Panc1 (cell line): ENCODE results near the gene PLCB1. TPM values are rescaled to one million over a fixed set of nuclear protein-coding genes. Genes with fewer than 3 reads are reported as not detected.

ENCODE experiments used
- ATAC-seq: fragments of 200-7000 bp; cut with Tn5 transposase; 2 replicates; pipeline ENCODE4 v1.9.1; 2020; ENCODE audit warnings: mild to moderate bottlenecking, moderate library complexity
- BruUV-seq: library from RNA; stranded (reverse); fragments of 400-500 nt; replicated peaks from 2 replicates; lab custom pipeline; 2021; lab: Mats Ljungman, UMichigan
- CTCF ChIA-PET: fragments of 300-600 bp; sonication (Branson Sonifier 250); formaldehyde crosslinking; loops from one replicate; lab custom pipeline; 2022; ENCODE audit warnings: antibody characterized with exemption; lab: Charles Lee
- POLR2A ChIA-PET: fragments of 300-600 bp; sonication (Branson Sonifier 250); formaldehyde crosslinking; loops from one replicate; lab custom pipeline; 2022; ENCODE audit warnings: antibody characterized with exemption; lab: Charles Lee
- DNase-seq: peaks from one replicate; pipeline ENCODE4 v3.0.0-alpha.2; 2010; ENCODE audit warnings: low read depth, low spot score
- H3K27ac ChIP-seq: 2 replicates; pipeline ENCODE4 v1.5.1; 2011; ENCODE audit warnings: mild to moderate bottlenecking, low read length, inconsistent platforms
- H3K27me3 ChIP-seq: fragments of 200-500 bp; sonication (Bioruptor generic); 2 replicates; pipeline ENCODE4 v1.6.0; 2014; ENCODE audit warnings: low read length, inconsistent platforms; ENCODE audit not compliant: control insufficient read depth, insufficient read depth
- H3K36me3 ChIP-seq: fragments of 200-500 bp; sonication (Bioruptor generic); 2 replicates; pipeline ENCODE4 v1.5.1; 2014; ENCODE audit warnings: inconsistent platforms, mild to moderate bottlenecking, low read length, moderate library complexity; ENCODE audit not compliant: control insufficient read depth, insufficient read depth
- H3K4me1 ChIP-seq: 2 replicates; pipeline ENCODE4 v1.5.1; 2011; ENCODE audit warnings: inconsistent platforms, mild to moderate bottlenecking, low read length, moderate library complexity; ENCODE audit not compliant: control insufficient read depth, insufficient read depth
- H3K4me3 ChIP-seq, 2 experiments: 2 replicates each; pipeline ENCODE4 v1.5.1; 2011 to 2012; ENCODE audit warnings: low read depth in 2 of 2, low read length in 2 of 2, mild to moderate bottlenecking in 2 of 2, inconsistent platforms in 1 of 2, moderate library complexity in 1 of 2
- H3K9me3 ChIP-seq: fragments of 200-500 bp; sonication (Bioruptor generic); 2 replicates; pipeline ENCODE4 v1.5.1; 2014; ENCODE audit warnings: low read depth, mild to moderate bottlenecking, inconsistent platforms, low read length, moderate library complexity; ENCODE audit not compliant: control insufficient read depth, insufficient read depth
- POLR2AphosphoS5 ChIP-seq: IDR thresholded peaks from 2 replicates; pipeline ENCODE4 v1.6.1; 2012; ENCODE audit warnings: mild to moderate bottlenecking, low read depth, low read length, moderate library complexity
- SIN3A ChIP-seq: IDR thresholded peaks from 2 replicates; pipeline ENCODE4 v1.6.1; 2012; ENCODE audit warnings: low read depth, mild to moderate bottlenecking, low read length, moderate library complexity, borderline replicate concordance; ENCODE audit not compliant: insufficient read depth
- TCF7L2 ChIP-seq: IDR thresholded peaks from 2 replicates; pipeline ENCODE4 v1.6.1; 2011; ENCODE audit warnings: mild to moderate bottlenecking, low read depth, low read length, inconsistent platforms
- in situ Hi-C: cut with HindIII; loops from 2 replicates; pipeline ENCODE4 v1.10.0; 2016; ENCODE audit warnings: low sequenced_read_pairs, low pct_unique_long_range_greater_than_20kb
- intact Hi-C: fragments of 100-400 bp; cut with micrococcal nuclease; formaldehyde crosslinking; loops from one replicate; pipeline ENCODE4 v1.10.0; 2022; ENCODE audit not compliant: unreplicated experiment
- total RNA-seq: library from RNA; stranded (reverse); gene quantifications from one replicate; pipeline ENCODE4 v1.2.1, GENCODE V29; 2021; ENCODE audit not compliant: unreplicated experiment
- TF ChIP-seq, protein P1 (sequence below), 2 experiments: IDR thresholded peaks; 2 replicates each; pipeline ENCODE4 v1.6.1; 2011 to 2012; ENCODE audit warnings: low read depth in 2 of 2, control low read depth in 1 of 2, low read length in 1 of 2, mild to moderate bottlenecking in 1 of 2, moderate library complexity in 1 of 2; ENCODE audit not compliant: insufficient read depth in 1 of 2
- TF ChIP-seq, protein P2 (sequence below): fragments of 450-650 bp; IDR thresholded peaks from 2 replicates; pipeline ENCODE4 v1.5.1; 2017; ENCODE audit warnings: mild to moderate bottlenecking

Gene PLCB1
- total RNA-seq, 1 experiment from 2014 or later = 0.59 TPM

DNA sequence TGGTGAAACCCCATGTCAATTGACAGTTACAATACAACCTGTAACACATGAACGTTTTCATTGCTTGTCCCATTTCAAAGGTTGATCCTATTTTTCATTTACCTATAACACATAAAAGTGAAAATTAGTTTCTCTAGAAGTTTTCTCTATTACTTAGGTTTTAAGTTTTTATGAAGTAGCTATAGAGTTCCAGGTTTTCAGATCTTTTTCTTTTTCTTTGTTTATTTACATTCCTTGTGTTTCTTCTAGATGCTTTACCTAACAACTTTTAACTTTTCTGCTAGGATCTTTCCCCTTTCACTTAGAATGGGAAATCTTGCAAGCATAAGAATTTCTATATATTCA lies 232.6 kb downstream of the PLCB1 start:
- DNase-seq = no peak

DNA sequence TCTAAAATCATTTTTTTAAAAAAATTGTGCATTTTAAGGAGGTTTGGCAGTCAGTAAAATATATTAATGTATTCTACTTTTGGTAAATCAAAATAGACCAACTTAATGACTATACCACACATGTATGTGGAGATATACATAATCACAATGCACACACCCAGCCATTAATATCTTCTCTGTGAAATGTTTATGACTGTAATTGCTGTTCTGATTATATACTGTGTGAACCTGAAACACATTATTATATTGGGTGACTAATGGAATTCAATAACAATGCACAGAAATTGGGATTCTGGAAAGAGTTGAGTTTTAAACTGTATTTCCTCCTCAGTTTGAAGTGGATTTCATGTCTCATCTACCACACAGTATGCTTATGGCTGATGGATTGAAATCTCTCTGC lies 233.6 kb downstream of the PLCB1 start:
- ATAC-seq (no peak), DNase-seq (no peak)
- intact Hi-C loops (no loop called here), in situ Hi-C loops (no loop called here)
- CTCF ChIA-PET = no interaction called here
- H3K4me1 ChIP-seq = no peaks in the 10 kb centered on the region
- H3K27ac ChIP-seq = no peak overlapping the region
- H3K4me3 ChIP-seq = no peak overlapping the region
- POLR2A ChIA-PET = no interaction called here
- H3K36me3 ChIP-seq = no peaks in the 10 kb centered on the region
- no peaks in the 10 kb centered on the region for H3K27me3 ChIP-seq
- TF ChIP-seq, protein P1, sequence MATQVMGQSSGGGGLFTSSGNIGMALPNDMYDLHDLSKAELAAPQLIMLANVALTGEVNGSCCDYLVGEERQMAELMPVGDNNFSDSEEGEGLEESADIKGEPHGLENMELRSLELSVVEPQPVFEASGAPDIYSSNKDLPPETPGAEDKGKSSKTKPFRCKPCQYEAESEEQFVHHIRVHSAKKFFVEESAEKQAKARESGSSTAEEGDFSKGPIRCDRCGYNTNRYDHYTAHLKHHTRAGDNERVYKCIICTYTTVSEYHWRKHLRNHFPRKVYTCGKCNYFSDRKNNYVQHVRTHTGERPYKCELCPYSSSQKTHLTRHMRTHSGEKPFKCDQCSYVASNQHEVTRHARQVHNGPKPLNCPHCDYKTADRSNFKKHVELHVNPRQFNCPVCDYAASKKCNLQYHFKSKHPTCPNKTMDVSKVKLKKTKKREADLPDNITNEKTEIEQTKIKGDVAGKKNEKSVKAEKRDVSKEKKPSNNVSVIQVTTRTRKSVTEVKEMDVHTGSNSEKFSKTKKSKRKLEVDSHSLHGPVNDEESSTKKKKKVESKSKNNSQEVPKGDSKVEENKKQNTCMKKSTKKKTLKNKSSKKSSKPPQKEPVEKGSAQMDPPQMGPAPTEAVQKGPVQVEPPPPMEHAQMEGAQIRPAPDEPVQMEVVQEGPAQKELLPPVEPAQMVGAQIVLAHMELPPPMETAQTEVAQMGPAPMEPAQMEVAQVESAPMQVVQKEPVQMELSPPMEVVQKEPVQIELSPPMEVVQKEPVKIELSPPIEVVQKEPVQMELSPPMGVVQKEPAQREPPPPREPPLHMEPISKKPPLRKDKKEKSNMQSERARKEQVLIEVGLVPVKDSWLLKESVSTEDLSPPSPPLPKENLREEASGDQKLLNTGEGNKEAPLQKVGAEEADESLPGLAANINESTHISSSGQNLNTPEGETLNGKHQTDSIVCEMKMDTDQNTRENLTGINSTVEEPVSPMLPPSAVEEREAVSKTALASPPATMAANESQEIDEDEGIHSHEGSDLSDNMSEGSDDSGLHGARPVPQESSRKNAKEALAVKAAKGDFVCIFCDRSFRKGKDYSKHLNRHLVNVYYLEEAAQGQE (IDR thresholded peaks at IDR 0.05; ENCODE audit: insufficient read depth in 1 of 2, low read depth in 2 of 2, low read length in 1 of 2) = no peak
- no peak for TF ChIP-seq SIN3A
- H3K9me3 ChIP-seq = no peaks in the 10 kb centered on the region
- BruUV-seq = no TSS peak

More for the DNA sequence above, 232.6 kb downstream of the PLCB1 start:
- Histone ChIP-seq H3K9me3 (no peaks in the 10 kb centered on the region), H3K36me3 (no peaks in the 10 kb centered on the region), H3K4me3 (no peak overlapping the region), H3K27ac (no peak overlapping the region), H3K27me3 (no peaks in the 10 kb centered on the region), H3K4me1 (no peaks in the 10 kb centered on the region)
- POLR2A ChIA-PET = no interaction called here
- CTCF ChIA-PET = interaction anchor here (0.8 kb wide), 1 partner anchor 122 kb away, joined by 3 read pairs; no protein-coding TSS in a partner anchor
- ATAC-seq = no peak
- BruUV-seq = no TSS peak
- TF ChIP-seq, protein P2, sequence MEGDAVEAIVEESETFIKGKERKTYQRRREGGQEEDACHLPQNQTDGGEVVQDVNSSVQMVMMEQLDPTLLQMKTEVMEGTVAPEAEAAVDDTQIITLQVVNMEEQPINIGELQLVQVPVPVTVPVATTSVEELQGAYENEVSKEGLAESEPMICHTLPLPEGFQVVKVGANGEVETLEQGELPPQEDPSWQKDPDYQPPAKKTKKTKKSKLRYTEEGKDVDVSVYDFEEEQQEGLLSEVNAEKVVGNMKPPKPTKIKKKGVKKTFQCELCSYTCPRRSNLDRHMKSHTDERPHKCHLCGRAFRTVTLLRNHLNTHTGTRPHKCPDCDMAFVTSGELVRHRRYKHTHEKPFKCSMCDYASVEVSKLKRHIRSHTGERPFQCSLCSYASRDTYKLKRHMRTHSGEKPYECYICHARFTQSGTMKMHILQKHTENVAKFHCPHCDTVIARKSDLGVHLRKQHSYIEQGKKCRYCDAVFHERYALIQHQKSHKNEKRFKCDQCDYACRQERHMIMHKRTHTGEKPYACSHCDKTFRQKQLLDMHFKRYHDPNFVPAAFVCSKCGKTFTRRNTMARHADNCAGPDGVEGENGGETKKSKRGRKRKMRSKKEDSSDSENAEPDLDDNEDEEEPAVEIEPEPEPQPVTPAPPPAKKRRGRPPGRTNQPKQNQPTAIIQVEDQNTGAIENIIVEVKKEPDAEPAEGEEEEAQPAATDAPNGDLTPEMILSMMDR = no peak
- TF ChIP-seq, protein P1 (IDR thresholded peaks at IDR 0.05; ENCODE audit: insufficient read depth in 1 of 2, low read depth in 2 of 2, low read length in 1 of 2) = no peak
- TF ChIP-seq POLR2AphosphoS5 (no peak), TCF7L2 (no peak), SIN3A (no peak)
- in situ Hi-C loops (no loop called here), intact Hi-C loops (no loop called here)
